Spleen (tissue), 11 donors: ENCODE results near the gene TXNDC2. TPM values are rescaled to one million over a fixed set of nuclear protein-coding genes. Genes with fewer than 3 reads are reported as not detected.
A peak's percentile ranks its signal among the peaks of the same experiment; 100 is the strongest.

Experiments
- DNase-seq: peaks from one replicate; pipeline ENCODE4 v3.0.0-alpha.2; 2020
- H3K27ac ChIP-seq, 8 donors: fragments of 200-600 bp; sonication (generic) in 7 of 8; 1 replicate in 4 of 8; 2 replicates in 4 of 8; pipeline versions ENCODE4 v1.5.0 to v1.8.0; 2016 to 2021; ENCODE audit warnings: inconsistent platforms in 4 of 8, mild to moderate bottlenecking in 4 of 8, moderate library complexity in 1 of 8
- H3K27me3 ChIP-seq, 7 donors: fragments of 200-600 bp; sonication (generic) in 6 of 7; replicated peaks in 1 of 7; 1 replicate in 4 of 7; 2 replicates in 3 of 7; pipeline versions ENCODE4 v1.5.0 to v1.8.0; 2016 to 2021; ENCODE audit warnings: inconsistent platforms in 3 of 7, mild to moderate bottlenecking in 1 of 7
- H3K36me3 ChIP-seq, 6 donors: fragments of 200-600 bp; sonication (generic) in 5 of 6; 1 replicate in 4 of 6; 2 replicates in 2 of 6; pipeline versions ENCODE4 v1.5.0 to v1.8.0; 2016 to 2021; ENCODE audit warnings: inconsistent platforms in 2 of 6
- H3K4me1 ChIP-seq, 6 donors: fragments of 200-600 bp; sonication (generic) in 5 of 6; 1 replicate in 3 of 6; 2 replicates in 3 of 6; pipeline versions ENCODE4 v1.5.0 to v1.8.0; 2016 to 2021; ENCODE audit warnings: inconsistent platforms in 3 of 6
- H3K4me3 ChIP-seq, 8 donors: fragments of 200-600 bp; sonication (generic) in 7 of 8; 1 replicate in 4 of 8; 2 replicates in 4 of 8; pipeline versions ENCODE4 v1.5.0 to v1.8.0; 2016 to 2021; ENCODE audit warnings: inconsistent platforms in 4 of 8, mild to moderate bottlenecking in 4 of 8, moderate library complexity in 2 of 8
- H3K9me3 ChIP-seq, 8 donors: fragments of 200-600 bp; sonication (generic) in 7 of 8; 1 replicate in 4 of 8; 2 replicates in 4 of 8; pipeline versions ENCODE4 v1.5.0 to v1.8.0; 2016 to 2021; ENCODE audit warnings: inconsistent platforms in 4 of 8
- POLR2A ChIP-seq, 3 donors: fragments of 450-650 bp; IDR thresholded peaks; one replicate each; pipeline ENCODE4 v1.5.1; 2017; ENCODE audit warnings: antibody characterized with exemption in 3 of 3, mild to moderate bottlenecking in 1 of 3
- POLR2AphosphoS5 ChIP-seq, 3 donors: sonication (generic); formaldehyde crosslinking; IDR thresholded peaks; one replicate each; pipeline ENCODE4 v1.5.1; 2017; ENCODE audit warnings: antibody characterized with exemption in 3 of 3
- WGBS, 5 donors: extraction: QIAGEN DNeasy Blood & Tissue Kit in 3 of 5; methylation state at CpG; one replicate each; pipeline versions ENCODE4 v1.1.5 to v1.1.7; 2013 to 2018; 5-methylcytosine and 5-hydroxymethylcytosine counted together
- intact Hi-C: fragments of 100-400 bp; cut with DNase I; formaldehyde crosslinking; loops from one replicate; pipeline ENCODE4 v1.15.0; 2023; ENCODE audit warnings: low total_unique reads
- polyA plus RNA-seq, 3 donors: library from polyadenylated mRNA; stranded (reverse); fragments of 200-250 nt; gene quantifications; one replicate each; pipeline ENCODE4 v1.2.1, GENCODE V29; 2013
- total RNA-seq, 7 donors: library from RNA; depleted of rRNA in 3 of 7; stranded (reverse); fragments of >200 nt in 3 of 7; fragmentation: NEBNext Ultra II Directional in 4 of 7; extraction: Animal tissue kit (Norgen Biotek cat#: 25700) in 4 of 7; gene quantifications; one replicate each; pipeline versions ENCODE4 v1.1.0 to v1.2.1, GENCODE V29; 2016 to 2021
- TF ChIP-seq, protein P1 (sequence below), 11 experiments: fragments of 200-600 bp in 7 of 11; fragments of 450-650 bp in 4 of 11; sonication (generic) in 4 of 11; IDR thresholded peaks in 8 of 11; conservative IDR thresholded peaks in 3 of 11; 1 replicate in 7 of 11; 2 replicates in 4 of 11; pipeline versions ENCODE4 v1.4.0 to v1.8.0; 2016 to 2021; ENCODE audit warnings: antibody characterized with exemption in 11 of 11, inconsistent platforms in 4 of 11, mild to moderate bottlenecking in 1 of 11
- donor health status: healthy with polysubstance abuse.
- donor health status: DM: no; HTN: no; CAD: no; lungs with moderate emphysema.
- donor health status: DM: no; HTN: no; CAD: no.
- donor health status: Bipolar disorder and iron deficiency.
- donor health status: healthy.
- donor health status: DM: no; HTN: no; CAD: no.
- donor health status: DM: yes; HTN: yes; CAD: no.

The TXNDC2 gene
- total and polyA plus RNA-seq, 10 donors: 0.03 to 0.93 (median 0.41) TPM; not detected in 4

DNA sequence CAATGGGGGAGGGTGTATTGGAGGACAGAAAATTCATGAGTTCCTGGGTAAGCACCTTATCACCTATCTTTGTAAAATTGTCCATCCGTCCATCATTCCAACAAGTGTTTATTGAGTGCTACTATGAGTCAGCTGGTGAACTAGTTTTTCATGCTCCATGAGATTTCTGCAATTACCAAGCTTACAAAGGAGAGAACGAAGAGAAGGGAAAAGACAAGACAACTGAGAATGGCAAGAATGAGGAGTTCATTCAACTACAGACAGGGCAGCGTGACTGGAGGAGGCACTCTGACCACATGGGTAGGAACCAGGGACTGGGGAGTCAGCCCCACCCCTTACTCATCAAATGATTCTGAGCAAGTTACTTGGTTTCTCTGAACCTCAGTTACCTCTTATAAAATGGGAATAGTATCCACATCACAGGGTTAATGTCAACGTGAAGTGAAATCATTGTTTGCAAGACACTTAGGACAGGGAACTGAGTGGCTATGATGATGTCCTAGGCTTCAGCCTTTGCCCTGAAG, 18.6 kb upstream of the TXNDC2 start:
- no peak for DNase-seq
- 84 to 95% (median 94%) methylated on average over 4 of the region's 4 CpGs for WGBS, 5 donors
- Histone ChIP-seq H3K27ac (no peak overlapping the region), H3K27me3 (no peaks in the 10 kb centered on the region), H3K36me3 (peaks cover 0 to 15% (median 0%) of the 10 kb centered on the region in 6 donors), H3K4me3 (no peak overlapping the region), H3K4me1 (peaks cover 0 to 24% (median 15%) of the 10 kb centered on the region in 6 donors), H3K9me3 (peaks cover 3 to 22% (median 16%) of the 10 kb centered on the region in 8 donors)
- intact Hi-C loops: no loop called here
- no peak for TF ChIP-seq POLR2A (IDR thresholded peaks at IDR 0.05)
- TF ChIP-seq, protein P1, sequence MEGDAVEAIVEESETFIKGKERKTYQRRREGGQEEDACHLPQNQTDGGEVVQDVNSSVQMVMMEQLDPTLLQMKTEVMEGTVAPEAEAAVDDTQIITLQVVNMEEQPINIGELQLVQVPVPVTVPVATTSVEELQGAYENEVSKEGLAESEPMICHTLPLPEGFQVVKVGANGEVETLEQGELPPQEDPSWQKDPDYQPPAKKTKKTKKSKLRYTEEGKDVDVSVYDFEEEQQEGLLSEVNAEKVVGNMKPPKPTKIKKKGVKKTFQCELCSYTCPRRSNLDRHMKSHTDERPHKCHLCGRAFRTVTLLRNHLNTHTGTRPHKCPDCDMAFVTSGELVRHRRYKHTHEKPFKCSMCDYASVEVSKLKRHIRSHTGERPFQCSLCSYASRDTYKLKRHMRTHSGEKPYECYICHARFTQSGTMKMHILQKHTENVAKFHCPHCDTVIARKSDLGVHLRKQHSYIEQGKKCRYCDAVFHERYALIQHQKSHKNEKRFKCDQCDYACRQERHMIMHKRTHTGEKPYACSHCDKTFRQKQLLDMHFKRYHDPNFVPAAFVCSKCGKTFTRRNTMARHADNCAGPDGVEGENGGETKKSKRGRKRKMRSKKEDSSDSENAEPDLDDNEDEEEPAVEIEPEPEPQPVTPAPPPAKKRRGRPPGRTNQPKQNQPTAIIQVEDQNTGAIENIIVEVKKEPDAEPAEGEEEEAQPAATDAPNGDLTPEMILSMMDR (IDR thresholded peaks at IDR 0.05 in 8 of 11, conservative IDR thresholded peaks at IDR 0.05 in 3 of 11): no peak
- TF ChIP-seq POLR2AphosphoS5 (IDR thresholded peaks at IDR 0.05): no peak

DNA sequence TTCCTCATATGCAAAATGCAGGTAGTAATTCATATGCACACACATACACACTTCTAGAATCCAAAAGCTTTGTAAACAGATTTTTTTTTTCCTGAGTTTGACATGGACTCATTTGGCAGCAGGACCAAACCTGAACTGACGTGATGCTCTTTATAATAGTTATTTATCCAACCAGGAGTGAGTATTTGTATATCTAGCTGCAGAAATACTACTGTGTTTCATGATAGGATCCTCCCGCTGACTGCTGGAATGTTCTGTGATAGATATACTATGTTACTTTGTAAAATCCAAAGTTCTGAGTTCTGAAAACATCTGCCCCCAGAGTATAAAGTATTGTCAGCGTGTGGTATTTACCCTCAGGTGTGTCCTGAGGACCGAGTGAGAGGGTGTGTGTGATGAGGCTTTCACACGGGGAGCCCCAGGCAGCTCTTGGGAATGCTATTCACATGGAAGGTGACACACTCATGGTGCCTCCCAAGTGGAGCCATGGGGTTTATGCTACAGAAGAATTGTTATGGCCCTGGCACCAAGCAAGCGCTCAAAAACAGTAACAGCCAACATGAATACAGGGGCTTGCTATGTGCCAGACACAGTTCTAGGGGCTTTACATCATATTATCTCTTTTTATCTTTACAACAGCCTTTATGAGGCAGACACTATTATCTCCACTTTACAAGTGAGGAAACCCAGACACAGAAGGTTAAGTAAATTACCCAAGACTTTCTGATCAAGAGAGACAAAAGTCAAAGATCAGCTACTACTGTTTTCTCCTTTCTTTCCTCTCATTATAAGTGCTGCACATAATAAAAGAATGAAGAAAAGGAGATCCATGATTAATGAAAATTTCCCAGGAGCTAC, 16.7 kb upstream of the TXNDC2 start:
- 67 to 83% (median 73%) methylated on average over 6 of the region's 6 CpGs for WGBS, 5 donors
- Histone ChIP-seq H3K27me3 (no peaks in the 10 kb centered on the region), H3K9me3 (peaks cover 3 to 22% (median 16%) of the 10 kb centered on the region in 8 donors), H3K27ac (peak overlapping the region in 4 of 8 donors; percentile 36 to 76 (median 60)), H3K4me3 (no peak overlapping the region), H3K4me1 (peaks cover 0 to 24% (median 15%) of the 10 kb centered on the region in 6 donors), H3K36me3 (no peaks in the 10 kb centered on the region)
- DNase-seq: no peak
- intact Hi-C loops: no loop called here
- TF ChIP-seq POLR2A (IDR thresholded peaks at IDR 0.05) (no peak), POLR2AphosphoS5 (IDR thresholded peaks at IDR 0.05) (no peak)
- TF ChIP-seq, protein P1 (IDR thresholded peaks at IDR 0.05 in 8 of 11, conservative IDR thresholded peaks at IDR 0.05 in 3 of 11): no peak

DNA sequence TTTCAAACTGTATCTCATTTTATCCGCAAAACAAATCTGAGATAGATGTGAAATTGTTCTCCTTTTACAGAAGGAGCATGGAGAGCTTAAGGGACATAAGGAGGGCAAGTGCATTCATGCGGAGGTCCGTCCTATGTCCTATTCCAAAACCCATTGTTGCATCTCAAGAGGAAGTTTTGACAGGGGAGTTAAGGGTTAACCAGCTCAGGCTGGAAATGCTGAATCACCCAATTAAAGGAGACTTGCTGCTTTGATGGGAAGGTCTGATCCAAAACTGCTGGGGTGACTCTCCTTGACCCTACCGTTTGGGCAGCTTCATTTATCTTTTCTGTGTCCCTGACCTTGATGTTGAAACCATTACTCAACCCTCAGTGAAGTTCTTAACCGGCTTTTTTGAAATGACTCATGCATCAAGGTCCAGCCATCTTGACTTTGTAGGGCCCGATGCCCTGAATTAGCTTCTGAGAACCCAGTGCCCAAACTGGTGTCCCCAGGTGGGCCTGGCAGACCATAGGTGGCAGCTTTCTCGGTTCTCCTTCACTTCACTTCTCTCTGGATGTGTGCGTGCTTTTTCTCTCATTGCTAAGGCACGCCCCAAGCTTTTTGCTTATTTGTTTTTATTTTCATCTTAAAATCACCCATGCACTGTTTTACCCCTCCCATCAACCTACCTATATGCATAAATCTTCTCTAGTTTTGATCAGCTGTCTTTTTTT, 15.9 kb upstream of the TXNDC2 start:
- Histone ChIP-seq H3K27me3 (no peaks in the 10 kb centered on the region), H3K9me3 (peaks cover 3 to 20% (median 15%) of the 10 kb centered on the region in 8 donors), H3K36me3 (no peaks in the 10 kb centered on the region), H3K27ac (peak overlapping the region in 5 of 8 donors; percentile 15 to 76 (median 48)), H3K4me1 (peaks cover 0 to 24% (median 15%) of the 10 kb centered on the region in 6 donors), H3K4me3 (no peak overlapping the region)
- 52 to 64% (median 63%) methylated on average over 7 to 9 of the region's 9 CpGs for WGBS, 5 donors
- no peak for DNase-seq
- TF ChIP-seq POLR2A (IDR thresholded peaks at IDR 0.05) (no peak), POLR2AphosphoS5 (IDR thresholded peaks at IDR 0.05) (peak in 1 of 3 donors; percentile 47)
- intact Hi-C loops: no loop called here

DNA sequence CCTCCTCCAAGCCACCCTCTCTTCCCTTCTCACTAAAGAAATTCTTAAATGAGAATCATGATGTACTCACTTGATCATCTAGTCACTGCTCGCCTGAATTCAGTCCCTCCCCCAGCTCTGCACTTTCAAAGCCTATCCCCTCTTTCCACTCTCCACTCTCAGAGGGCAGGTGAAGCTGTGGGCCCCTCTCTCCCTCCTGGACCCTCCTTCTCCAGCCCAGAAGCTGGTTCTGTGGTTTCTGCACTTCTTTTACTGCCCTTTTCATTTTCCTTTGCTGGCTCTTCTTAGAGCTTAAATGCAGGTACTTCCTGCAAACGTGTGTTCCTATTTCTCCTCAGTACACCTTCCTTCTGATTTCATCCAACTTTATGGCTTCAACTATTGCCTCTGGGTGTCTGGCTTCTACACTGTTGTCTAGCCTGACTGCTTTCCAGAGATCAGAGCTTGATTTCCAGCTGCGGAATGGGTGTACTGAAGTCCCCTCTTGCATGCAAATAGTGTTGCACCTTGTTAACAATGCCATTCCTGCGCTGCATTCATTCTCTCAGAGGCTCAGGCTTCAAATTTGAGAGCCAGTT, 15.3 kb upstream of the TXNDC2 start:
- Histone ChIP-seq H3K4me3 (no peak overlapping the region), H3K27ac (peak overlapping the region in 4 of 8 donors; percentile 36 to 76 (median 60)), H3K4me1 (peaks cover 0 to 24% (median 15%) of the 10 kb centered on the region in 6 donors), H3K27me3 (no peaks in the 10 kb centered on the region), H3K36me3 (no peaks in the 10 kb centered on the region), H3K9me3 (peaks cover 1 to 14% (median 9%) of the 10 kb centered on the region in 8 donors)
- DNase-seq: no peak
- no peak for TF ChIP-seq POLR2AphosphoS5 (IDR thresholded peaks at IDR 0.05)
- no peak for TF ChIP-seq POLR2A (IDR thresholded peaks at IDR 0.05)
- TF ChIP-seq, protein P1 (IDR thresholded peaks at IDR 0.05 in 8 of 11, conservative IDR thresholded peaks at IDR 0.05 in 3 of 11): no peak
- WGBS, 5 donors: 63 to 85% (median 71%) methylated on average over 4 of the region's 4 CpGs
- intact Hi-C loops: no loop called here
